Caco-2 (cell line): Measurements from ENCODE around the gene RUBCN. TPM values are rescaled to one million over a fixed set of nuclear protein-coding genes. Genes with fewer than 3 reads are reported as not detected.
"Not testable (repeated sequence)": the region's sequence is repeated elsewhere in the genome, so short reads cannot be mapped to it uniquely, and the experiment has no call there.

Source experiments
- BruUV-seq: library from RNA; stranded (reverse); fragments of 400-500 nt; replicated peaks from 2 replicates; lab custom pipeline; 2021; lab: Mats Ljungman, UMichigan
- CTCF ChIA-PET: fragments of 300-600 bp; sonication (Branson Sonifier 250); formaldehyde crosslinking; loops from one replicate; lab custom pipeline; 2022; ENCODE audit warnings: antibody characterized with exemption; lab: Charles Lee
- POLR2A ChIA-PET: fragments of 300-600 bp; sonication (Branson Sonifier 250); formaldehyde crosslinking; loops from one replicate; lab custom pipeline; 2022; ENCODE audit warnings: antibody characterized with exemption; lab: Charles Lee
- DNase-seq, 2 experiments: peaks; one replicate each; pipeline versions ENCODE4 v3.0.0 to v3.0.0-alpha.2; 2020 to 2022
- H3K27me3 ChIP-seq: replicated peaks from 2 replicates; pipeline ENCODE4 v1.6.0; 2011; ENCODE audit warnings: low read length; ENCODE audit not compliant: control insufficient read depth, insufficient read depth
- H3K36me3 ChIP-seq: 2 replicates; pipeline ENCODE4 v1.5.1; 2011; ENCODE audit warnings: low read length; ENCODE audit not compliant: control insufficient read depth, insufficient read depth
- H3K4me1 ChIP-seq: fragments of 250-450 bp; sonication (Bioruptor Pico); 2 replicates; pipeline ENCODE4 v1.5.1; 2020; ENCODE audit warnings: mild to moderate bottlenecking
- H3K4me3 ChIP-seq: 2 replicates; pipeline ENCODE4 v1.5.1; 2011; ENCODE audit warnings: low read depth, mild to moderate bottlenecking, control low read depth, low read length
- H3K9me3 ChIP-seq: fragments of 250-450 bp; sonication (Bioruptor Pico); 2 replicates; pipeline ENCODE4 v1.5.1; 2020; ENCODE audit warnings: mild to moderate bottlenecking, moderate library complexity
- H3K27ac Mint-ChIP-seq: one replicate; pipeline ENCODE4 v1.8.0; 2022; ENCODE audit warnings: mixed read lengths; ENCODE audit not compliant: unreplicated experiment
- H3K27me3 Mint-ChIP-seq: one replicate; pipeline ENCODE4 v1.8.0; 2022; ENCODE audit warnings: mixed read lengths; ENCODE audit not compliant: insufficient read depth, unreplicated experiment
- H3K36me3 Mint-ChIP-seq: one replicate; pipeline ENCODE4 v1.8.0; 2022; ENCODE audit warnings: mild to moderate bottlenecking, mixed read lengths; ENCODE audit not compliant: insufficient read depth, unreplicated experiment
- H3K4me1 Mint-ChIP-seq: one replicate; pipeline ENCODE4 v1.8.0; 2022; ENCODE audit warnings: low read depth, mixed read lengths; ENCODE audit not compliant: unreplicated experiment
- H3K4me3 Mint-ChIP-seq: one replicate; pipeline ENCODE4 v1.8.0; 2022; ENCODE audit warnings: mild to moderate bottlenecking, moderate library complexity, mixed read lengths; ENCODE audit not compliant: unreplicated experiment
- H3K9me3 Mint-ChIP-seq: one replicate; pipeline ENCODE4 v1.8.0; 2022; ENCODE audit warnings: mixed read lengths; ENCODE audit not compliant: unreplicated experiment
- intact Hi-C: fragments of 100-400 bp; cut with micrococcal nuclease; formaldehyde crosslinking; loops from one replicate; pipeline ENCODE4 v1.10.0; 2022; ENCODE audit not compliant: unreplicated experiment
- total RNA-seq: library from RNA; stranded (reverse); gene quantifications from 2 replicates; pipeline ENCODE4 v1.2.3, GENCODE V29; 2022

RUBCN gene
- total RNA-seq, 1 experiment from 2014 or later: 10.6 TPM

GRCh38 chr3:197627772-197628523 lies 108.8 kb downstream of the RUBCN start:
- DNase-seq: peak; percentile 87 to 96
- not testable (repeated sequence) for H3K27ac Mint-ChIP-seq
- BruUV-seq: TSS peak; percentile 85

GRCh38 chr3:197627158-197627771 lies 109.4 kb downstream of the RUBCN start:
- H3K27ac Mint-ChIP-seq, intact Hi-C loops, H3K9me3 Mint-ChIP-seq, H3K27me3 Mint-ChIP-seq, H3K4me1 ChIP-seq, BruUV-seq, CTCF ChIA-PET, H3K9me3 ChIP-seq, H3K4me1 Mint-ChIP-seq, H3K27me3 ChIP-seq, POLR2A ChIA-PET, H3K36me3 ChIP-seq, H3K36me3 Mint-ChIP-seq: not testable (repeated sequence)
- peak in 1 of 2 experiments; percentile 24 for DNase-seq
- H3K4me3 ChIP-seq: peak overlapping the region; percentile 57
- peak overlapping the region; percentile 70 for H3K4me3 Mint-ChIP-seq

More at GRCh38 chr3:197627772-197628523, 108.8 kb downstream of the RUBCN start:
- CTCF ChIA-PET, H3K27me3 ChIP-seq, H3K4me1 ChIP-seq, H3K4me1 Mint-ChIP-seq, intact Hi-C loops, H3K36me3 ChIP-seq, H3K9me3 Mint-ChIP-seq, H3K36me3 Mint-ChIP-seq, POLR2A ChIA-PET, H3K9me3 ChIP-seq, H3K27me3 Mint-ChIP-seq: not testable (repeated sequence)
- H3K4me3 ChIP-seq: peak overlapping the region; percentile 57
- peak overlapping the region; percentile 61 for H3K4me3 Mint-ChIP-seq

- H3K9me3 ChIP-seq, DNase-seq, H3K4me1 ChIP-seq, POLR2A ChIA-PET, intact Hi-C loops, H3K4me1 Mint-ChIP-seq, H3K27me3 ChIP-seq, BruUV-seq, H3K27me3 Mint-ChIP-seq, H3K9me3 Mint-ChIP-seq, CTCF ChIA-PET, H3K27ac Mint-ChIP-seq, H3K36me3 ChIP-seq: not testable (repeated sequence)
- peak overlapping the region; percentile 70 for H3K4me3 Mint-ChIP-seq
- peaks cover 12% of the 10 kb centered on the region for H3K36me3 Mint-ChIP-seq
- H3K4me3 ChIP-seq: peak overlapping the region; percentile 46
Measured at GRCh38 chr3:197626404-197627157, 110.1 kb downstream of the RUBCN start.

GRCh38 chr3:197621478-197621877 lies 115.2 kb downstream of the RUBCN start:
- H3K27me3 Mint-ChIP-seq, H3K4me3 Mint-ChIP-seq, CTCF ChIA-PET, H3K27ac Mint-ChIP-seq, H3K27me3 ChIP-seq, H3K9me3 ChIP-seq, H3K4me3 ChIP-seq, H3K9me3 Mint-ChIP-seq, H3K36me3 ChIP-seq, DNase-seq, H3K4me1 Mint-ChIP-seq, POLR2A ChIA-PET, BruUV-seq, H3K4me1 ChIP-seq, intact Hi-C loops: not testable (repeated sequence)
- H3K36me3 Mint-ChIP-seq: peaks cover 46% of the 10 kb centered on the region

Other genes with a start within 250 kb of the RUBCN start
- 41.8 and 43.8 TPM in 2 replicates for gene BDH1, start 180.9 kb downstream of the RUBCN start, total RNA-seq
- gene FYTTD1, start 13.0 kb upstream of the RUBCN start, total RNA-seq: 39.5 and 41.6 TPM in 2 replicates
- 38.7 and 51.8 TPM in 2 replicates for gene LRCH3, start 54.4 kb upstream of the RUBCN start, total RNA-seq
- 880 and 900 TPM in 2 replicates for gene RPL35A, start 213.3 kb upstream of the RUBCN start, total RNA-seq
- 2.4 and 2.5 TPM in 2 replicates for gene LMLN, start 223.3 kb upstream of the RUBCN start, total RNA-seq